GM21367 (cell line): Measurements from ENCODE around the gene AFDN.

Experiments used
- ATAC-seq: cut with Tn5 transposase; IDR thresholded peaks from one replicate; pipeline ENCODE4 v1.9.1; 2021; ENCODE audit not compliant: unreplicated experiment

Gene AFDN

DNA sequence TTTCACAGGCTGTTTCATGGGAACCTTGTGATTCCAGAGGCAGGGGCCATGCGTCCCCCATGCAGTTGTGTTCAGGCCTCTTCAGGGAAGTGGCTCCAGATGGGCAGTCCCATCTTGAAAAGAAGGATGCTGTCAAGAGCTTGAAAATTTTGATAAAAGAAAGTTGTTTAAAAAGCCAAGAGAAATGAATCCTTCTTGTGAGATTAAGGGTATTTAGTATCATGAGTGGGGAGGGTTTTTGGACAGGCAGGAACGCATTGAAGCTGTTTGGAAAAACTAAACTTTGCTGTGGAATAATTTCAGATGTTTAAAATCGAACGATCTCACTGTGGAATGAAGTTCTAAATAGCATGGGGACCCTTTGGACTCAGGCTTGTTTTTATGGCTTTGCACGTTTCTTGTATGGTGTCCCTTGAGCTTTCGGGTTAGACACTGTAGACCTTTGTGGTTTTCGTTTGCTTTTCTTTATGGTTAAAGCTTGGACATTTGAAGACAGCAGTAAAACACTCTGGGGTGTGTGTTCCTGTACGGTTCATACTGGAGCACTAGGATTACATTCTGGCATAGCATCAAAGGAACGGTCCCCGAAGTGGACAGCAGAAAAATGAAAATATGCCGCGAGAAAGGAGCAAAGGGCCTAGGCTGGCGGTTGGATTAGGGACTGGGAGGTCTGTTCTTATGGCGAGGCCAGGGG lies 188.9 kb downstream of the AFDN start:
- ATAC-seq = no peak

DNA sequence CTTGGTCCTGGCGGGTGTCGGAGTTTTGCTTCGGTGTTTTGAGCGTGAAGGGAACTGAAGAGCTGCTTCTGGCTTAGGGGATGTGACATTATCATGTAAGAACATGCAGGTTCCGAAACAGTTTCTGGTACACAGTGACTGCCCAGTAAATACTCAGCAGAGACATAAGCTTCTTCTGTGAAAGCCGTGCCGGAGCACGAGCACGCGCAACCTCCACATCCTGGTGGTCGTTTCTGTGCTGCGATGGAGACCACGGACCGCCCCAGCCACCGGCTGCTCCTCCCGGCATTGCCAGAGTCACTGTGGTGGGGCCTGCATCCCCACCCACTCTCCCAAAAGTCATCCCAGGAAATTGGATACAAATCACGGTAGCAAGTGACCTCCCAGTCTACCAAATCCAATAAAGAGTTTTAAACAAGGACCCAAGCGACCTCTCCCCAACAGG lies 189.5 kb downstream of the AFDN start:
- no peak for ATAC-seq

DNA sequence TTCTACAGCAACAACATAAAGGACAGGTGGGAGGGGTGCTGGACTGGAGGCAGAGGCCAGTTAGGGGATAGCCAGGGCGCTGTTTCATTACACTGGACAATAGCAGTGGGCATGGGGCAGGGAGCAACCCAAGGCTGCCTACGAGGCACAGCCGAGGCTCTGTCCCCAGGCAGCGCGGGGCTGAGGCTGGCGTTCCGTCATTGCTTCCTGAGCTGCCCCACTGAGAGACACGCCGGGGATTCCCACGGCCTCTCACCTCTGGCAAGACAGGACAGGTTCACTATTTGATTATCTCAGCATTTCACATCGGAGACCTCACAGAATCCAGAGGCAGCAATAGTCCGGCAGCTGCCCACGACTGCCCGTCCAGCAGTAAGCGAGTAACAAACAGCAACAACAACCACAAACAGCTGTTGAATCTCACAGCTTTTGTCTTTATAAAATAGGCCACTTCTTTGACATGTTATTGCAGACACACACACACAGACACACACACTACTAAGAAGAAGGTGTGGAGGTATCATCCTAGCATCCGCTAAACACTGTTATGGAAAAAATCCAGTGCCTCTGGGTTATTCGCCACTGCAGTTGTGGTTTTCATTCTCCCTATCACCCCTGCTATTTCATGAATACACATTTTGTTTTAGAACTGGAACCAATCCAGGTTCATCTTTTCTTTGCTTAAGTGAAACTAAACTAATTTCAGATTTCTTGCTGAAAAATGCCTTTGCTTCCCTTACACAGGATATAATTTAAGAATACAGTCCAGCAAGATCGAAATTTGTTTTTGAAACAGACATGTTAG lies 190.2 kb downstream of the AFDN start:
- ATAC-seq = no peak

DNA sequence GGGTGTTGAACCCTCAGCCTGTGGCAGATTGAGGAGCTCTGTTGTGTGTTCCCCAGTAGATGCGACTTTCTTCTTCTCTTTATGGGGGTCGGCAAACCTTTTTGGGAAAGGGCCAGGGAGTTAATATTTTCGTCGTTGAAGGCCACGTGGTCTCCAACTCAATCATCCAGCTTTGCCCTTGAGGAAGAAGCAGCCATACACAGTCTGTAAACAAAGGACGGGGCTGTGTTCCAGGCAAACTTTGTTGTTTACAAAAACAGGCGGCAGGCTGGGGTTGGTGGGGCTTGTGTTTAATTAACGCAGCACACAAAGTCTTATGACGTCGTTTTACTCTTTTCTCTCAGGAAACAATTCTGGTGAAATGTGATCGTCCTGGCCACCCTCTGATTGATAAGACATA lies 190.9 kb downstream of the AFDN start:
- ATAC-seq = no peak

DNA sequence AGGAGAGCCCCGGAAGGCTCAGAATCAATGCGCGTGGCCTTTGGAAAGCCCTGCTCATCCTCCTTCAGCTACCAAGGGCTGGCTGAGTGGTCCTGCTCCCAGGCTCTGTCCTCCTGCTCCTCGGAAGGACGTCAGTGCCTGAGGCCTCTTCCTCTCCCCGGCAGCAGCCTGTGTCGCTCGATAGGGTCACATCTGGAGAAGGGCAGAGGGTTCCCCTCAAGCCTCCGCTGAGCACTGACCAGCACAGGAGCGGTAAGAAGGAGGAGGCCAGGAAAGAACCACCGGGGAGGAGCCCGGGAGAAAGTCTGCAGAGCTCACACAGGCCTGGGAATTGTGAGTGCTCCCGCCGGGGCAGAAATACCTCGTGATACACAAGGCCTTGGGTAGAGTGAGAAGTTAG lies 192.0 kb downstream of the AFDN start:
- no peak for ATAC-seq

DNA sequence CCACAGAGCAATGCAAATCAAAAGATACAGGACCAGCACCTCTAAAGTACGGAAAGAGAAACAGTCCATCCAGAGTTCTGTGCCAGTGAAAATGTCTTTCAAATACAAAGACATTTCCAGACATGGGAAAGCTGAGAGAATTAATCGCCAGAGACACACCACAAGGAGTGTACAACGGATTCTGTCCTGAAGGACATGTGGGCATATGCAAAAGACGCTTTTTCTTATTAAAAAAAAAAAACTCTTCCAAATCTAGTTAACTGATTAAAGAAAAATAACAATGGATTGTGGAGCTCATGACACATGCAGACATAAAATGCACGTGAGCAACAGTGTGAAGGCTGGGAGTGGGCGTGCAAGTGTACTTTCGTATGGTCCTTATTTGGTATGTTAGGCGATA lies 193.5 kb downstream of the AFDN start:
- no peak for ATAC-seq

DNA sequence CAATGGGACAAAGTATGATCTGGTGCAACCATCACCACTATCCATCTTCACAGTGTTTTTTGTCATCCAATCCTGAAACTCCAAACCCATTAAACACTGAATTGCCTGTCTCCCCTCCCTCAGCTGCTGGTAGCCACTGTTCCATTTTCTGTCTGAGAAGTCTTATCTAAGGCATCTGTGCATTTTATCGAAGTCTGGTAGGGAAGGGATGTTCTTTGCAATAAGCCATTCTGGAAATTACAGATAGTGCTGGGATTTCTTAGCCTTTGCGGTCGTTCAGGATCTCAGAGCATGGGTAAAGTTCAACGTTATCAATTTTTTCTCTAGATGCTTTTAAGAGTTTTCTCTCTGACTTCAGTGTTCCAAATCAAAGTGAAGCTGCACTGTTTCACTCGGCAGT lies 194.9 kb downstream of the AFDN start:
- no peak for ATAC-seq
